T-cell (primary cell): ENCODE results near the gene PSMC4. TPM values are rescaled to one million over a fixed set of nuclear protein-coding genes. Genes with fewer than 3 reads are reported as not detected.

Experiments used
- ATAC-seq, 4 experiments: fragments of 200-7000 bp in 3 of 4; fragments of 150-1000 bp in 1 of 4; cut with Tn5 transposase; replicated peaks in 1 of 4; 1 replicate in 3 of 4; 2 replicates in 1 of 4; pipeline ENCODE4 v1.10.0; 2021; ENCODE audit warnings: moderate library complexity in 3 of 4, mild to moderate bottlenecking in 2 of 4, moderate number of reproducible peaks in 1 of 4
- CTCF ChIA-PET, 2 donors: fragments of 300-600 bp; sonication (Branson Sonifier 250); formaldehyde crosslinking; loops; one replicate each; lab custom pipeline; 2022; ENCODE audit warnings: antibody characterized with exemption in 2 of 2; lab: Charles Lee
- POLR2A ChIA-PET, 2 donors: fragments of 300-600 bp; sonication (Branson Sonifier 250); formaldehyde crosslinking; loops; one replicate each; lab custom pipeline; 2022; ENCODE audit warnings: antibody characterized with exemption in 2 of 2; lab: Charles Lee
- DNase-seq, 35 experiments: peaks; one replicate each; pipeline versions ENCODE4 v3.0.0 to v3.0.0-alpha.2; 2013 to 2023
- H3K27ac ChIP-seq: one replicate; pipeline ENCODE4 v1.5.1; 2013; ENCODE audit warnings: low read length
- H3K27me3 ChIP-seq, 2 experiments: replicated peaks in 1 of 2; 1 replicate in 1 of 2; 2 replicates in 1 of 2; pipeline versions ENCODE4 v1.6.1 to v1.7.0; 2013; ENCODE audit warnings: low read length in 1 of 2, mixed read lengths in 1 of 2; ENCODE audit not compliant: control insufficient read depth in 2 of 2, insufficient read depth in 2 of 2; ENCODE audit errors: extremely low read depth in 1 of 2
- H3K36me3 ChIP-seq, 2 donors: 1 replicate in 1 of 2; 2 replicates in 1 of 2; pipeline versions ENCODE4 v1.6.1 to v1.7.0; 2013; ENCODE audit warnings: low read length in 1 of 2; ENCODE audit not compliant: control insufficient read depth in 2 of 2, insufficient read depth in 1 of 2; ENCODE audit errors: extremely low read depth in 1 of 2
- H3K4me1 ChIP-seq, 2 experiments: 1 replicate in 1 of 2; 2 replicates in 1 of 2; pipeline versions ENCODE4 v1.6.1 to v1.7.0; 2013; ENCODE audit warnings: low read length in 2 of 2, mixed read lengths in 1 of 2; ENCODE audit not compliant: insufficient read depth in 2 of 2, control insufficient read depth in 1 of 2; ENCODE audit errors: extremely low read depth in 1 of 2
- H3K4me3 ChIP-seq, 2 donors: 1 replicate in 1 of 2; 2 replicates in 1 of 2; pipeline versions ENCODE4 v1.5.1 to v1.7.0; 2013; ENCODE audit warnings: mild to moderate bottlenecking in 2 of 2, low read length in 1 of 2, moderate library complexity in 1 of 2; ENCODE audit not compliant: control insufficient read depth in 1 of 2; ENCODE audit errors: extremely low read depth in 1 of 2
- H3K9me3 ChIP-seq: 2 replicates; pipeline ENCODE4 v1.7.0; 2013
- H3K27ac Mint-ChIP-seq, 2 donors: one replicate each; pipeline ENCODE4 v1.8.0; 2020 to 2021; ENCODE audit warnings: mild to moderate bottlenecking in 2 of 2, mixed read lengths in 2 of 2
- H3K27me3 Mint-ChIP-seq, 2 donors: one replicate each; pipeline ENCODE4 v1.8.0; 2021 to 2022; ENCODE audit warnings: mixed read lengths in 2 of 2
- H3K36me3 Mint-ChIP-seq: one replicate; pipeline ENCODE4 v1.8.0; 2021; ENCODE audit warnings: mixed read lengths
- H3K4me1 Mint-ChIP-seq, 3 donors: one replicate each; pipeline ENCODE4 v1.8.0; 2020 to 2022; ENCODE audit warnings: mixed read lengths in 3 of 3, mild to moderate bottlenecking in 1 of 3
- H3K4me3 Mint-ChIP-seq, 3 donors: one replicate each; pipeline ENCODE4 v1.8.0; 2020 to 2022; ENCODE audit warnings: mild to moderate bottlenecking in 3 of 3, mixed read lengths in 3 of 3, moderate library complexity in 3 of 3
- H3K9me3 Mint-ChIP-seq, 3 donors: one replicate each; pipeline ENCODE4 v1.8.0; 2020 to 2022; ENCODE audit warnings: mixed read lengths in 3 of 3
- WGBS: methylation state at CpG from one replicate; pipeline ENCODE4 v1.1.5; 2013; ENCODE audit warnings: missing lambda C conversion rate; ENCODE audit not compliant: insufficient coverage; 5-methylcytosine and 5-hydroxymethylcytosine counted together
- total RNA-seq, 35 experiments: library from RNA in 6 of 35; stranded (reverse) in 6 of 35; fragments of 120-200 nt in 1 of 35; gene quantifications; one replicate each; pipeline versions ENCODE4 v1.2.1 to v1.2.4 and lab custom pipeline; 2013 to 2026

Gene PSMC4
- total RNA-seq, 5 donors from 2014 or later (not counting 1 experiment from before 2014, with no cell fraction given) = 58.5 to 80.0 (median 59.6) TPM

- no peaks in the 10 kb centered on the region for H3K4me1 ChIP-seq
- H3K36me3 ChIP-seq = no peaks in the 10 kb centered on the region
- ChIA-PET CTCF (no interaction called here), POLR2A (no interaction called here)
- Mint-ChIP-seq H3K4me1 (no peaks in the 10 kb centered on the region), H3K4me3 (no peak overlapping the region), H3K27ac (no peak overlapping the region), H3K36me3 (peaks cover 28% of the 10 kb centered on the region), H3K9me3 (peaks cover 22 to 70% (median 49%) of the 10 kb centered on the region in 3 donors), H3K27me3 (no peaks in the 10 kb centered on the region)
- peaks cover 19% of the 10 kb centered on the region for H3K9me3 ChIP-seq
- ATAC-seq (no peak), DNase-seq (no peak)
- no CpG with 5 or more reads among the region's 5 CpGs for WGBS
- no peak overlapping the region for H3K4me3 ChIP-seq
- no peaks in the 10 kb centered on the region for H3K27me3 ChIP-seq
- no peak overlapping the region for H3K27ac ChIP-seq
These were observed 55.6 kb downstream of the PSMC4 start for GRCh38 chr19:40026597-40026970.

Other genes starting within 250 kb of the PSMC4 start
- gene CLC, start 233.1 kb upstream of the PSMC4 start, total RNA-seq = 1 to 10 TPM in 3 of 5 donors, under 1 TPM in 1, not detected in 1; 0.72 to 2.8 (median 1.4) TPM
- gene LEUTX, start 192.3 kb upstream of the PSMC4 start, total RNA-seq = not detected
- 10 to 100 TPM; 18.9 to 38.4 (median 28.0) TPM for gene DYRK1B, start 137.0 kb upstream of the PSMC4 start, total RNA-seq
- gene FBL, start 124.8 kb upstream of the PSMC4 start, total RNA-seq = 100 to 1,000 TPM; 291 to 348 (median 299) TPM
- gene FCGBP, start 36.5 kb upstream of the PSMC4 start, total RNA-seq = 10 to 100 TPM; 12.6 to 88.0 (median 43.3) TPM
- gene ZNF546, start 25.9 kb downstream of the PSMC4 start, total RNA-seq = 10 to 100 TPM in 3 of 5 donors, 1 to 10 TPM in 2; 5.9 to 18.0 (median 12.9) TPM
- gene ZNF780B, start 85.1 kb downstream of the PSMC4 start, total RNA-seq = 10 to 100 TPM; 18.0 to 55.2 (median 49.0) TPM
- 10 to 100 TPM; 18.2 to 43.0 (median 29.0) TPM for gene ZNF780A, start 119.8 kb downstream of the PSMC4 start, total RNA-seq
- gene MAP3K10, start 220.3 kb downstream of the PSMC4 start, total RNA-seq = 10 to 100 TPM; 20.9 to 39.6 (median 33.0) TPM
- gene TTC9B, start 247.2 kb downstream of the PSMC4 start, total RNA-seq = not detected